Measurements from ENCODE around the gene SSTR5.

The SSTR5 gene

DNA sequence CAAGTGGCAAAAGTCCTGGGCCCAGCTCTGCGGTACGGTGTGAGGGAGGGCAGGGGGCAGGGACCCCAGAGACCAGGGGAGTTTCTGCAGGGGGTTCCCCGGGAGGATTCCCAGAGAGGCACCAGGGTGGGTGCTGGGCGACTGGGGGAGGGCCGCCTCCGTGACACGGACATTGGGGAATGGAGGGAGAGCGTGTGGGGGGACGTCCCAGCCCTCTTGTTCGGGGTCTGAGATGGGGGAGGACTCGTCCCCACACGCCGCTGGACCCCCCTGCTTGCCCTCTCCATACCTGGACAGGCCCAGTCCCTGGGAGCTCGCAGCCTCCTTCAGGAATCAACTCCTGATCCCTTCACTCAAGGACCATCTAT lies 49.8 kb downstream of the SSTR5 start:
- no peak for DNase-seq (ENCODE audit: low spot score)

DNA sequence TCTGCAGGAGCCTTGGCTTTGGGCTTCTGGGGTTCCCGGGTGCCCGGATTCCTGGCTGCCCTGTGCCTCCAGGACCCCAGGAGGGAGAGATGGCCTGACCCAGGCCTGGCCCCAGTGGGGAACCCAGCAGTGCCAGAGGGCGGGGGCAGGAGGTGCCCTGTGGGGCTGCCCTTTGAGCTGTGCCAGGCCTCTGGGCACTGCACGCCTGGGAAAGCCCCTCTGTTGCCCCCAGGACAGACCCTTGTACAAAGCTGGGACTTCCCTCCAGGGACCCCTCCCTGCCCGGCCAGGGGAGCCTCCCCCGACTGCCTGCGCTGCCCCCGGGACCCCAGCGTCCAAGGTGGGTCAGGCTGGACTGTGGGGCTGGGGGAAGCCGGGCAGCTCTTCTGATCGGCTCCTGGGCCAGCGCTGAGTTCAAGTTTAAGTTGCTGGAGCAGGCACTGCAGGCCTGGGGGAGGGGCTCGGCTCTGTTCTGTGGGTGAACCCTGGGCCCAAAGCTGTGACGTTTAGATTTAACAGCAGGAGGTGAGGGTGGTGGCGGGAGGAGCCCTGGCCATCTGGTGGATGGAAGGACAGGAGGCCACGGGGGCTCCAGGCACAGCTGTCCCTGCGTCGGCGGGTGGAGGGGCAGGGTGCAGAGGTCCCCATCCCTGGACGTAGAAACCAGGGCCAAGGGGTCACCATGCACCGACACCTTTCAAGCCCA lies 51.1 kb downstream of the SSTR5 start:
- no peak for DNase-seq (ENCODE audit: low spot score)

DNA sequence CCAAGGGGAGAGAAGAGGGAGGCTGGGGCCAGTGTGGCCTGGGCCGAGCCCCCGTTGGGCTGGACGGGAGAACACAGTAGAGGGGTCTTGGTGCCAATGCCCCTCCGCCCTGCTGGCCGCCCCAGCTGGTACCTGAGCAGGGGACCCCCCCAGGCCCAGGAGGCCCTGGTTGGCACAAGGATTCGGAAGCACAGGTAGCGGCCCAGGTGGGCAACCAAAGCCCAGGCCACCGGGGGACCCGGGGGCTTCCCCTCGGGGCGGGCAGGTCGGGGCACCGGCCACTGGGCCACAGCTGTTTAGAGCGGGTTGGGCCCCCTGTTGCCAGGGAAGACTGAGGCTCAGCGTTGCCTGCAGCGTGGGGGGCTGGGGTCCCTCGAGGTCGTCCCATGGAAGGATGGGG lies 51.7 kb downstream of the SSTR5 start:
- no peak for DNase-seq (ENCODE audit: low spot score)

DNA sequence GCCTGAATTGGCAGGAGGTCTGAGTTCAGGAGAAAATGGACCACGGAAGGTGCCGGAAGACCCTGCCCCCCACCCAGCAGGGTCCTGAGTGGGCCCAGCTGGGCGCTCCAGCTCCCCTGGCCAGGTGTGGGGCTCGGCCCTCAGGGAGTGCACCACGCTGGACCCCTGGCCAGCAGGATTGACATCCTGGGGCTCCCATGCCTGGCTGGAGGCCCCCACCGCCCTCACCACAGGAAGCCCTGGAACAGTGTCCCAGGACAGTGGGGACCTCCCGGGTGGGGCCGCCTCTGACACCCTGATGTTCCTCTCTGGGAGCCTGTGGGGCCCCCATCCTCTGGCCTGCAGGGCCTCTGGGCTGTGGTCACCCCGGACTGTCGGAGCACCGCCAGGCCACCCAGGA lies 52.2 kb downstream of the SSTR5 start:
- no peak for DNase-seq (ENCODE audit: low spot score)

DNA sequence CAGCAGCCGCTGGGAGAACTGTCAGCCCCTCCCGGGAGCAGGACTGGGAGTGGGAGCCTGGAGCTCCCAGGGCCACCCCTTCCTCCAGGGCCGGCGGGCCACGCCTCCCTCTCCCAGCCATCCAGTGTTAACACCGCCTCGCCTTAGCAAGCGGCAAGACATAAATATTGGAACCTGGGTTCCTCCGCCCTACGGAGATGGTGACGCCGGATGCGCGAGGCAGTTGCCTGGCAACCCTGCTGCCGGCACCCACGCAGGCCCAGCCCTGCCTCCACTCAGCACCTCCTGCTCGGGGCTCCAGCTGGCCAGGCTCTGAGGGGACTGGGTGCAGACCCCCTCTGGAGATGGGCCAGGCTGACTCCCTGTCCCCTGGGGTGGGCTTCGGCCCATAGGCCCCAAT lies 52.9 kb downstream of the SSTR5 start:
- no peak for DNase-seq (ENCODE audit: low spot score)

DNA sequence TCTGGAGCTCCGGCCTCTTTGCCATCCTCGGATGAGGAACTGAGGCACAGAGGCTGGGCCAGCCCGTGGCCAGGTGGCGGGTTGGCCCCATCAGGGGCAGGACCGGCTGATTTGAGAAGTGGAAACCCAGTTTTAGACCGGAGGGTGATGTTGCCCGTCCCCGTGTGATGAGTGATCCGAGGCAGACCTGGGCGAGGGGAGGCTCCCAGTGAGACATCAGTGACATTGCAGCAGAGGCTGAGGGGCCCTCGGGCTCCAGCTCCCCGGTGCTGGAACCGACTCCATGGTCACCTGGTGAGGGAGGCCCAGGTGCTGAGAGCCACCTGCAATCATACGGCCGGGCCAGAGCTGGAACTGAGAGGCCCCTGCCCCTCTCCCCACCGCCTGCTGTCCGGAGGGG lies 53.5 kb downstream of the SSTR5 start:
- DNase-seq (ENCODE audit: low spot score) = no peak

DNA sequence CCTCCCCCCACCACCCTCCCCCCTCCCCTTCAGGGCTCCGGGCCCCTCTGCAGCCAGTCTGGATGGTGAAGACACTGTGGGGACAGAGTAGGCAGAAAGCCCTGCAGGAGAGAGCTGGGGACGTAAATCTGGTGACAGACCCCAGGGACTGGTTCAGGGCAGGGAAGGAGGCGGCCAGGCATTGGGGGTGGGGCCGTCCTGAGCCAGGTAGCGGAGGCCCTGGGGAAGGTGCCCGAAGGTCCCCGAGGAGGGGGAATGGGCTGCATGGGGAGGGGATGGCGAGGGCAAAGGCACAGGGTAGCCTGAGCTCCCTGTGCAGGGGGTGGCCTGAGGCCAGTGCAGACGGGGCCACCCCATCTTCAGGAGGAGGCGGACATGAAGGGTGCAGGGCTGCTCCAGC lies 54.0 kb downstream of the SSTR5 start:
- no peak for DNase-seq (ENCODE audit: low spot score)

DNA sequence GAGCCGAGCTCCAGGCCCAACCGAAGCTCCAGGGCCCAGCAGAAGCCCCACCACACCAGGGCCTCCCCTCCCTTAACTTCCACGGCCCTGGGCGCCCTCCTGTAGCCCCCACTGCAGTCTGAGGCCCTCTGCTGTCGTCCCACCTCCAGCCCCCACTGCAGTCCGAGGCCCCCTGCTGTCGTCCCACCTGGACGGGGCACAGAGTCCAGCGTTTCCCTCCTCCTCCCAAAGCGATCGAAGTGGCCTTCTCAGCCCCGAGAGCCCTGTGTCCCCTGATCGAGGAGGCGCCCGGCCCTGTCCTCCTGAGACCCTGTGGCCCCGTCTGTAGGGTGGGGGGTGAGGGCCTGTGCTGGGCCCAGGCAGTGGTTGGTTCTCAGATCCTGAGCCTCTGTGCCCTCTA lies 54.6 kb downstream of the SSTR5 start:
- no peak for DNase-seq (ENCODE audit: low spot score)

DNA sequence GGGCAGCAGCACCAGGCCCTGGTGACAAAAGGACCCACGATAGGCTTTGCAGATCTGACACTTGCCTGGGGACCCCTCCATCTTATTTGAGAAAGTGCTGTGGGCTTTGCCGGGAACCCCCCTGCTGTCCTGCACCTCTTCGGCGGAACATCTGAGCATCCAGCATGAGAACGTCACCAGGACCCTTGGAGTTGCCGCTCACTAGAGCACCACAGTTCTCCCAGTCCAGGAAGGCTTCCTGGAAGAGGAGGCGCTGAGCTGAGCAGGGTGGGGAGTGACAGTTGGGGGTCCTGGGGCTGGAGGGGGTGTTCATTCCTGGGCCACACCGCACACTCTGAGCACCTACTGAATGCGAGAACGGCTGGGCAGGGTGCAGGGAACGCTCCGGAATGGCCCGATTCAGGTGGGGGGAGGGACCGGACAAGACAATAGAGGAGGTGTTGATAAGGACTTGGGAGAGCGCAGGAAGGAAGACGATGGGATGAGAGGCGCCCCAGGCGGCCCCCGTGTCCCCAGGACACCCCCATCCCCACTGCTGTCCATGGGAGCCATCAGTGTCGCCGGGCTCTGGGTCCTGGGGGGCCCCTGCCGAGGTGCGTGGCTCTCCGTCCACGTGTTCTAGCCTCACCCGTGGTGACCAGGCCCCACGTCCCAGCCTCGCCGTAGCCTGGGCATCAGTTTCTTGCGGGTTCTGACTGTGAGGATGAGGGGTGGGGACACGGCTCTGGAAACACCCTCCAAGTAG lies 55.6 kb downstream of the SSTR5 start:
- DNase-seq (ENCODE audit: low spot score) = no peak

DNA sequence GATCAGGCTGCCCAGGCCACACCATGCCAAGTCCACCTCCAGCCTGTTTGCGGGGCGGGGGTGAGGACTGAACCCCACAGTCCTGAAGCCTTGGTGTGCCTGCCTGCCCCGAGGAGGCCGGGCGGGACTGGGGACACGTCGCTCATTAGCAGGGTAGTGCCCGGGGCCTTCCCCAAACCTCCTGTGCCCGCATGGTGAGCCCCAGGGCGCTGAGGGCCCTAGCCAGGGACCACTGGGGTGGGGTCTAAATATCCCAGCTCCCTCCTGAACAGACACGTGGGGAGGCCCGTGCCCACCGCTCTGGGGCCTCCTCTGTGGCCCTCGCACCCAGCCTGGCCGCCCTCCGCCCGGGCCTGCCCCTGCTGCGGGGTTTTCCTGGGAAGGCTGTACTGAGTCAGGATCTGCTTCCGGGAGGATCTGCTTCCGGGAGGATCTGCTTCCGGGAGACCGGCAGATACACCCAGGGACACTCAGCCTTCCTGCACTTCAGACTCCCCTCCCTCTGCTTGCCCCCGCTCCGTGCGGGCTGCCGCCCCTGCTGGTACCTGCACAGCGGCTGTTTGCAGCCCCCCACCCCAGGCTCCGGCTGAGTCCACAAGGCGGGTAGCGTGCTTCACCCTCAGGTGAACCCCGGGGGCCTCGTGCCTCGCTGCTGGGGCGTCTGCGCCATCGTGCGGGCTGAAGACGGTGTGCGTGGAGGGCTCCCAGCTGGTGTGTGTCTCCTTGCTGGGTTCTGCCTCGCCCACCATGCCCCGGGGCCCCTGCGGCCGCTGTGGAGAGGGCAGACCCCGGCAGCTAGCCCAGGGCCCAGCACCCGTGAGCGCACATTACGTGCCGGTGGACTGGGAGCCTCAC lies 56.8 kb downstream of the SSTR5 start:
- no peak for DNase-seq (ENCODE audit: low spot score)

DNA sequence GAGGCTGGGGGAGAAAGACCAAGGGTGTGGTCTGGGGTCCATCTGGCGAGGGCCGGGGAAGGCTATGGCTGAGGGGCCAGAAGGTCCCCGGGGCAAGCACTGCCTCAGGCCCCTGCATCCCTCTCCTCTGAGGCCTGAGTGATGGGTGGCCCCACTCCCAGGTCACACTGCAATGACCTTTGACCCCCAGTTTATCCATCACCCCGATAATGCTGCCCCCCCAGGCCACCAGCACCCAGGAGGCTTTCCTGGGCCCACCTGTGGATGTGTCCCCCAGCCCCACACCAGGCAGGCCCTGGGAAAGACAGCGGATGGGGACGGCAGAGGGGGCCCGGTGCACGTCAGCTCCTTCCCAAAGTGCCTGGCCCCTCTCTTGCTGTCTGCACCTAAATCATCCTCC lies 57.8 kb downstream of the SSTR5 start:
- no peak for DNase-seq (ENCODE audit: low spot score)

All from HuH-7.5 (cell line).